Heart left ventricle (tissue), 16 donors: ENCODE data around the gene SEZ6L2. TPM values are rescaled to one million over a fixed set of nuclear protein-coding genes. Genes with fewer than 3 reads are reported as not detected.

Source experiments
- ATAC-seq, 4 donors: fragments of 200-7000 bp; cut with Tn5 transposase; one replicate each; pipeline ENCODE4 v1.9.1; 2020 to 2022; ENCODE audit warnings: moderate library complexity in 4 of 4, mild to moderate bottlenecking in 3 of 4, moderate number of reproducible peaks in 1 of 4
- DNase-seq, 5 donors: peaks; one replicate each; pipeline ENCODE4 v3.0.0-alpha.2; 2020
- H3K27ac ChIP-seq, 12 donors: fragments of 200-600 bp; sonication (generic) in 4 of 12; one replicate each; pipeline versions ENCODE4 v1.5.0 to v1.8.0; 2016 to 2022; ENCODE audit warnings: mild to moderate bottlenecking in 2 of 12
- H3K27me3 ChIP-seq, 9 donors: fragments of 200-600 bp; sonication (generic) in 2 of 9; one replicate each; pipeline versions ENCODE4 v1.5.1 to v1.8.0; 2016 to 2022; ENCODE audit warnings: mild to moderate bottlenecking in 3 of 9
- H3K36me3 ChIP-seq, 9 donors: fragments of 200-600 bp; sonication (generic) in 2 of 9; one replicate each; pipeline versions ENCODE4 v1.5.0 to v1.8.0; 2018 to 2022; ENCODE audit warnings: mild to moderate bottlenecking in 2 of 9
- H3K4me1 ChIP-seq, 12 donors: fragments of 200-600 bp; sonication (generic) in 4 of 12; one replicate each; pipeline versions ENCODE4 v1.5.0 to v1.8.0; 2016 to 2022; ENCODE audit warnings: mild to moderate bottlenecking in 3 of 12
- H3K4me3 ChIP-seq, 12 donors: fragments of 200-600 bp; sonication (generic) in 4 of 12; one replicate each; pipeline versions ENCODE4 v1.5.0 to v1.8.0; 2017 to 2022; ENCODE audit warnings: mild to moderate bottlenecking in 9 of 12, moderate library complexity in 4 of 12
- H3K9me3 ChIP-seq, 12 donors: fragments of 200-600 bp; sonication (generic) in 4 of 12; one replicate each; pipeline versions ENCODE4 v1.5.0 to v1.8.0; 2016 to 2022; ENCODE audit warnings: mild to moderate bottlenecking in 1 of 12
- CTCF ChIP-seq, 12 donors: fragments of 200-600 bp; sonication (generic) in 4 of 12; IDR thresholded peaks; one replicate each; pipeline versions ENCODE4 v1.5.0 to v1.8.0; 2018 to 2022; ENCODE audit warnings: antibody characterized with exemption in 12 of 12, mild to moderate bottlenecking in 5 of 12
- POLR2A ChIP-seq, 2 donors: fragments of 450-650 bp; IDR thresholded peaks; one replicate each; pipeline ENCODE4 v1.6.1; 2017; ENCODE audit warnings: antibody characterized with exemption in 2 of 2, mild to moderate bottlenecking in 2 of 2, moderate library complexity in 2 of 2
- WGBS, 4 donors: extraction: QIAGEN DNeasy Blood & Tissue Kit in 2 of 4; methylation state at CpG; one replicate each; pipeline versions ENCODE4 v1.1.5 to v1.1.7; 2013 to 2018; 5-methylcytosine and 5-hydroxymethylcytosine counted together
- intact Hi-C, 10 donors: fragments of 100-400 bp; cut with DNase I; formaldehyde crosslinking; loops; one replicate each; pipeline versions ENCODE4 v1.11.1 to v1.14.2; 2022
- polyA plus RNA-seq, 2 donors: library from polyadenylated mRNA; stranded (reverse); fragments of 200-250 nt; gene quantifications; one replicate each; pipeline ENCODE4 v1.2.3, GENCODE V29; 2013
- total RNA-seq, 9 donors: library from RNA; depleted of rRNA in 2 of 9; stranded (reverse); fragments of >200 nt in 2 of 9; fragmentation: NEBNext Ultra II Directional in 3 of 9; extraction: Animal tissue kit (Norgen Biotek cat#: 25700) in 3 of 9; gene quantifications; one replicate each; pipeline versions ENCODE4 v1.1.0 to v1.2.4, GENCODE V29; 2016 to 2023
- donor health status: ischemic (EF 13 %, LVEDD 7.1; RV severe dilation, severe dysfunction).
- donor health status: healthy with polysubstance abuse.
- donor health status: DM: no; HTN: yes; CAD: no.
- donor health status: DM: no; HTN: no; CAD: no.
- donor health status: ischemic (EF 25% LVEDD 6.9; RV normal size, moderate dysfunction).
- donor health status: ischemic (EF 25% LVEDD 5.7; RV mildly dilated, moderate dysfunction).
- donor health status: healthy.
- donor health status: DM: yes; HTN: yes; CAD: no.
- donor health status: ischemic (EF 35%, LVEDD 5.7; RV mildly dilated, moderate dysfunction).
- donor health status: nonischemic (EF 11% LVEDD 7.7; RV severe dilation, severe dysfunction).
- donor health status: DM: yes; HTN: yes; CAD: no.
- donor health status: PGD.
- donor health status: ischemic (EF 29% LVEDD 5.4; RV normal size, mild dysfunction).
- donor health status: nonischemic (EF 23%, LVEDD 6.1; RV moderate dilation, normal function).

SEZ6L2 gene
- total and polyA plus RNA-seq, 11 donors, result 0.15 to 8.9 (median 1.1) TPM; not detected in 1

DNA sequence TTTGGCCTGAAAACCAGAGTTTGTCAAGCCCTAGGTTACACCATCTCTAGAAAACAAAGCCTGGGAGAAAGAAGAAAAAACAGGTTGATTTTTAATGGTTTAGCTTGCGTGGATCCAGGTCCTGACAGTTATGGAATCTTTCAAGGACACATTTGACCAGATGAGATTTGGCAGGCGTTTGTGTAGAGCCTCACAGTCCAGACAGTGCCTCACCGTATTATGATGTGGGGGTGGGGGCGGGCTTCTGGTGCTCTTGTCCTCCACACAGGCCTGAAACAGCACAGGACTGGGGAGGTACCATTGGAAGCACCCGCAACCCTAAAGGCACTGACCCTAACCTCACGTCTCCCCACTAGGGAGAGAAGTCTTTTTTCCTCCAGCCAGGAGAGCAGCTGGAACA is 59.5 kb downstream of the SEZ6L2 start:
- peak in 1 of 5 donors; percentile 52 for DNase-seq
- no peaks in the 10 kb centered on the region for H3K9me3 ChIP-seq
- H3K27ac ChIP-seq, result no peak overlapping the region
- H3K4me3 ChIP-seq, result no peak overlapping the region
- TF ChIP-seq POLR2A (IDR thresholded peaks at IDR 0.05) (no peak), CTCF (IDR thresholded peaks at IDR 0.05) (no peak)
- ATAC-seq, result peak in 3 of 4 donors; percentile 51 to 69 (median 62)
- peaks cover 0 to 98% (median 90%) of the 10 kb centered on the region in 9 donors for H3K36me3 ChIP-seq
- no peaks in the 10 kb centered on the region for H3K27me3 ChIP-seq
- intact Hi-C loops, result loop anchor here in 2 of 10 donors (5.0 to 10.0 kb wide), 2 partner anchors 43 to 145 kb away; no protein-coding TSS in a partner anchor
- H3K4me1 ChIP-seq, result peaks cover 0 to 6% (median 0%) of the 10 kb centered on the region in 12 donors
- WGBS, 4 donors, result 54 to 79% (median 64%) methylated on average over 5 to 6 of the region's 6 CpGs

DNA sequence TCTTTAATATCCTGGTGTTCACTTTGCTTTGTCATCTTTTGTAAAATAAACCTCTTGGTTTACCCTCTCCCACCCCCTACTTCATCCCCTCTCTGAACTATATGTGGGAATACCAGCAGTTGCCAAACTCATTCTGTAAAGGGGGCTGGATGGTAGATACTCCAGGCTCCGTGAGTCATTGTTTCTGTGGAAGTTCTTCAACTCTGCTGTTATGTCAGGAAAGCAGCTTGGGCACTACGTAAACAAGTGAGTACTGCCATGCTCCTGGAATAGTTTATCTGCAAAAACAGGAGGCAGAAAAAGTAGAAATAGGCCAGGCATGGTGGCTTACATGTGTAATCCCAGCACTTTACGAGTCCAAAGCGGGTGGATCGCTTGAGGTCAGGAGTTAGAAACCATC is 61.5 kb downstream of the SEZ6L2 start:
- intact Hi-C loops, result loop anchor here in 1 of 10 donors (5.0 kb wide), 1 partner anchor 41 kb away; no protein-coding TSS in a partner anchor
- Histone ChIP-seq H3K27ac (no peak overlapping the region), H3K4me3 (no peak overlapping the region), H3K4me1 (peaks cover 0 to 6% (median 0%) of the 10 kb centered on the region in 12 donors), H3K36me3 (peaks cover 0 to 100% (median 94%) of the 10 kb centered on the region in 9 donors), H3K9me3 (no peaks in the 10 kb centered on the region), H3K27me3 (no peaks in the 10 kb centered on the region)
- ATAC-seq, result no peak
- TF ChIP-seq CTCF (IDR thresholded peaks at IDR 0.05), result no peak
- TF ChIP-seq POLR2A (IDR thresholded peaks at IDR 0.05), result no peak
- WGBS, 4 donors, result 95 to 97% (median 97%) methylated on average over 5 of the region's 5 CpGs
- no peak for DNase-seq

DNA sequence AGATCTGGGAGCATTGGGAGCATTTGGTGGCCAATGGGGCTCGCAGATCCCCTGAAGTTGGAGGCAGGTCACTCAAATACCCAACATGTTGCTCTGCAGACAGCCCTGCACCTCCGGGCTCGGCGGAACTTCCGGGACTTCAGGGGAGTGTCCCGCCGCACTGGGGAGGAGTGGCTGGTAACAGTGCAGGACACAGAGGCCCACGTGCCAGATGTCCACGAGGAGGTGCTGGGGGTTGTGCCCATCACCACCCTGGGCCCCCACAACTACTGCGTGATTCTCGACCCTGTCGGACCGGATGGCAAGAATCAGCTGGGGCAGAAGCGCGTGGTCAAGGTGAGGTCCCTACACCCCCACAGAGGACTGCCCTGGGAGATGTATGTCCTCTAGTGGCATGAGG is 62.7 kb downstream of the SEZ6L2 start:
- Histone ChIP-seq H3K27me3 (no peaks in the 10 kb centered on the region), H3K36me3 (peaks cover 0 to 100% (median 94%) of the 10 kb centered on the region in 9 donors), H3K4me3 (no peak overlapping the region), H3K27ac (no peak overlapping the region), H3K4me1 (peaks cover 0 to 6% (median 0%) of the 10 kb centered on the region in 12 donors), H3K9me3 (no peaks in the 10 kb centered on the region)
- ATAC-seq (no peak), DNase-seq (no peak)
- intact Hi-C loops, result loop anchor here in 1 of 10 donors (5.0 kb wide), 1 partner anchor 39 kb away; no protein-coding TSS in a partner anchor
- no peak for TF ChIP-seq CTCF (IDR thresholded peaks at IDR 0.05)
- no peak for TF ChIP-seq POLR2A (IDR thresholded peaks at IDR 0.05)
- WGBS, 4 donors, result 86 to 92% (median 87%) methylated on average over 8 to 15 of the region's 15 CpGs

- WGBS, 4 donors, result 83 to 89% (median 88%) methylated on average over 7 of the region's 7 CpGs
- intact Hi-C loops, result loop anchor here in 1 of 10 donors (5.0 kb wide), 1 partner anchor 39 kb away; no protein-coding TSS in a partner anchor
- TF ChIP-seq CTCF (IDR thresholded peaks at IDR 0.05) (no peak), POLR2A (IDR thresholded peaks at IDR 0.05) (no peak)
- H3K4me1 ChIP-seq, result peaks cover 0 to 12% (median 0%) of the 10 kb centered on the region in 12 donors
- DNase-seq (no peak), ATAC-seq (no peak)
- H3K4me3 ChIP-seq, result no peak overlapping the region
- H3K27me3 ChIP-seq, result no peaks in the 10 kb centered on the region
- H3K36me3 ChIP-seq, result peaks cover 0 to 100% (median 94%) of the 10 kb centered on the region in 9 donors
- H3K27ac ChIP-seq, result no peak overlapping the region
- no peaks in the 10 kb centered on the region for H3K9me3 ChIP-seq
These were observed 63.4 kb downstream of the SEZ6L2 start for GRCh38 chr16:29835926-29836325.
